GM12878 (cell line): ENCODE measurements around the gene SUPT4H1. TPM values are rescaled to one million over a fixed set of nuclear protein-coding genes. Genes with fewer than 3 reads are reported as not detected.

Experiments used
- BACH1 ChIP-seq: fragments of 450-650 bp; IDR thresholded peaks from 2 replicates; pipeline ENCODE4 v1.6.1; 2017; ENCODE audit warnings: mild to moderate bottlenecking, borderline replicate concordance
- CBFB ChIP-seq: IDR thresholded peaks from 2 replicates; pipeline ENCODE4 v1.6.1; 2016; ENCODE audit warnings: antibody characterized with exemption, low read depth
- EED ChIP-seq: sonication (generic); IDR thresholded peaks from 2 replicates; pipeline ENCODE4 v1.6.1; 2016; ENCODE audit warnings: antibody characterized with exemption, low read depth
- EGR1 ChIP-seq, 2 experiments: IDR thresholded peaks; 1 replicate in 1 of 2; 2 replicates in 1 of 2; pipeline ENCODE4 v1.6.1; 2011 to 2012; ENCODE audit warnings: low read depth in 2 of 2, low read length in 2 of 2, borderline replicate concordance in 1 of 2, mild to moderate bottlenecking in 1 of 2, moderate library complexity in 1 of 2
- IKZF1 ChIP-seq: fragments of 450-650 bp; conservative IDR thresholded peaks from 2 replicates; pipeline ENCODE4 v1.6.1; 2017; ENCODE audit warnings: antibody characterized with exemption, mild to moderate bottlenecking
- IRF4 ChIP-seq: IDR thresholded peaks from 2 replicates; pipeline ENCODE4 v1.6.1; 2011; ENCODE audit warnings: low read depth, low read length
- LARP7 ChIP-seq: fragments of 450-650 bp; IDR thresholded peaks from 2 replicates; pipeline ENCODE4 v1.6.1; 2017; ENCODE audit warnings: mild to moderate bottlenecking
- MXI1 ChIP-seq: fragments of 150-350 bp; IDR thresholded peaks from 2 replicates; pipeline ENCODE4 v1.6.1; 2011; ENCODE audit warnings: low read depth, mild to moderate bottlenecking, inconsistent platforms, low read length, improper control_type of control experiment
- PAX5 ChIP-seq: IDR thresholded peaks from 2 replicates; pipeline ENCODE4 v1.6.1; 2011; ENCODE audit warnings: low read depth, low read length, borderline replicate concordance
- RAD51 ChIP-seq: fragments of 450-650 bp; IDR thresholded peaks from 2 replicates; pipeline ENCODE4 v1.6.1; 2016; ENCODE audit warnings: moderate library complexity, mild to moderate bottlenecking, inconsistent platforms
- RB1 ChIP-seq: fragments of 450-650 bp; formaldehyde crosslinking; IDR thresholded peaks from 2 replicates; pipeline ENCODE4 v1.6.1; 2017; ENCODE audit warnings: mild to moderate bottlenecking, borderline replicate concordance
- RBBP5 ChIP-seq: fragments of 200-600 bp; sonication (generic); conservative IDR thresholded peaks from 2 replicates; pipeline ENCODE4 v1.6.1; 2016
- RFX5 ChIP-seq: IDR thresholded peaks from 2 replicates; pipeline ENCODE4 v1.6.1; 2011; ENCODE audit warnings: low read depth, low read length, improper control_type of control experiment
- SMARCA5 ChIP-seq: fragments of 450-650 bp; IDR thresholded peaks from 2 replicates; pipeline ENCODE4 v1.6.1; 2017; ENCODE audit warnings: mild to moderate bottlenecking
- SP1 ChIP-seq: IDR thresholded peaks from one replicate; pipeline ENCODE4 v1.6.1; 2011; ENCODE audit warnings: low read depth, low read length
- SUPT20H ChIP-seq: IDR thresholded peaks from 2 replicates; pipeline ENCODE4 v1.6.1; 2011; ENCODE audit warnings: low read depth, mild to moderate bottlenecking, low read length, moderate library complexity, borderline replicate concordance; ENCODE audit not compliant: control insufficient read depth
- ZNF217 ChIP-seq: fragments of 450-650 bp; IDR thresholded peaks from 2 replicates; pipeline ENCODE4 v1.6.1; 2017; ENCODE audit warnings: antibody characterized with exemption, mild to moderate bottlenecking
- ZNF622 ChIP-seq: fragments of 450-650 bp; IDR thresholded peaks from 2 replicates; pipeline ENCODE4 v1.6.1; 2017; ENCODE audit warnings: mild to moderate bottlenecking, inconsistent platforms
- polyA plus RNA-seq, 11 experiments: library from polyadenylated mRNA; depleted of rRNA in 4 of 11; unstranded in 6 of 11; stranded (reverse) in 5 of 11; fragments of >200 nt; fragmentation: Nextera tagmentation in 4 of 11; fragmentation: Illumina TruSeq in 1 of 11; extraction: Ambion mirVana in 4 of 11; extraction: Trizol in 1 of 11; gene quantifications; 1 replicate in 1 of 11; 2 replicates in 10 of 11; pipeline versions ENCODE4 v1.2.1 to v1.2.3, GENCODE V29; 2011 to 2016; ENCODE audit warnings: inconsistent platforms in 2 of 11, missing spikeins in 2 of 11, low read depth in 1 of 11
- total RNA-seq, 4 experiments: library from RNA; depleted of rRNA in 3 of 4; stranded (reverse); fragments of >200 nt in 3 of 4; fragmentation: Illumina TruSeq in 1 of 4; extraction: Trizol in 1 of 4; gene quantifications; 2 replicates each; pipeline versions ENCODE4 v1.2.1 to v1.2.3, GENCODE V29; 2013 to 2021
- TF ChIP-seq, protein P1 (sequence below): IDR thresholded peaks from 2 replicates; pipeline ENCODE4 v1.6.1; 2012; ENCODE audit warnings: improper control_type of control experiment, low read depth, low read length; ENCODE audit not compliant: insufficient replicate concordance
- TF ChIP-seq, protein P2 (sequence below): IDR thresholded peaks from 2 replicates; pipeline ENCODE4 v1.6.1; 2011; ENCODE audit warnings: low read depth, mild to moderate bottlenecking, low read length, moderate library complexity, borderline replicate concordance; ENCODE audit errors: extremely low read depth
- TF ChIP-seq, protein P3 (sequence below): IDR thresholded peaks from 2 replicates; pipeline ENCODE4 v1.6.1; 2011; ENCODE audit warnings: low read depth, low read length, improper control_type of control experiment, borderline replicate concordance
- TF ChIP-seq, protein P4 (sequence below): fragments of 450-650 bp; conservative IDR thresholded peaks from 2 replicates; pipeline ENCODE4 v1.6.1; 2017; ENCODE audit warnings: mild to moderate bottlenecking, moderate library complexity

Gene SUPT4H1
- total and polyA plus RNA-seq, 10 of the 15 experiments (the other 5 are each of a cell fraction or from before 2014, with no cell fraction given), result 83.8 to 293 (median 128) TPM

DNA sequence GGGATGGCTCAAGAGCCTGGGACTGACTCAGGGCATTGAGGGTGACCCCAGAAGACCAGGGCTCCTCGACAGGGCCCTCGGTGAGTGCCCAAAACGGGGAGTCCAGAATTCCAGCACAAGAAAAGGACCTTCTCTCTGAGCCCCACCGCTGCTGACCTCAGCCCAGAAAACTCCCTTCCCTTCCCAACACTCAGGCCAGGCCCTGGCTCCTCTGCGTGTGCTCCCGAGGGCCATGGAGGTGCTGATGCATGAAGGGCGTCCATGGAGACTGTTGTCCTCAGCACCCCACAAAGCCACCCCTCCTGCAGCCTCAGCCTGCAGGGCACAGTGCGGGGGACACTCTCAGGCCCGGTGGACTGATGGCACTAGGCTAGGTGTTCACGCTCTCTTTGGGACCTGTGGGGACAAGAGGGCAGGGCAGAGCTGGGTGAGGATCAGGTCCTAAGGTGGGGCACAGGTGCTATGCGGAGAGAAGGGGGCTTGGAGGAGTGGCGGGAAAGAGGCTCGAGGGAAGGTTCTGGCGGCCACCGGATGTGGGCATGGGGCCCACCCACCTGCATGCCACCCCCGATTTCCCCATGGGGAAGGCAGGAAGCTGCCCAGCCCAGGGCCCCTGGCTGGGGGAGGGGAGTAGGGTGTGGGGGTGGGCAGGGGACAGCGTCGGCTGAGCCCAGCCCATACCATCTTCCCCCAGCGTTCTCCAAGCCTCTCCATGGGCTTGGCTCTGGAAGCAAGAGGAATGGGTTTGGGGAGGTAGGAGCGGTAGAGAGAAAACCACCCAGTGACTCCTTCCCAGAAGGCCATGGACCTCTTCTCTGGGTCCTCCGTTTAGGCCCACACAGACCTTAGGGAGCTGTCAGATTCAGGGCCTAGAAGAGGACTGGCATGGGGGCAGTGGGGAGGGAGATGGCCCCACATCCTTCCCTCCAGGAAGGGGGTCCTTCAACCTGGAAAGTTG, 18.9 kb downstream of the SUPT4H1 start (continued):
- TF ChIP-seq, protein P1, sequence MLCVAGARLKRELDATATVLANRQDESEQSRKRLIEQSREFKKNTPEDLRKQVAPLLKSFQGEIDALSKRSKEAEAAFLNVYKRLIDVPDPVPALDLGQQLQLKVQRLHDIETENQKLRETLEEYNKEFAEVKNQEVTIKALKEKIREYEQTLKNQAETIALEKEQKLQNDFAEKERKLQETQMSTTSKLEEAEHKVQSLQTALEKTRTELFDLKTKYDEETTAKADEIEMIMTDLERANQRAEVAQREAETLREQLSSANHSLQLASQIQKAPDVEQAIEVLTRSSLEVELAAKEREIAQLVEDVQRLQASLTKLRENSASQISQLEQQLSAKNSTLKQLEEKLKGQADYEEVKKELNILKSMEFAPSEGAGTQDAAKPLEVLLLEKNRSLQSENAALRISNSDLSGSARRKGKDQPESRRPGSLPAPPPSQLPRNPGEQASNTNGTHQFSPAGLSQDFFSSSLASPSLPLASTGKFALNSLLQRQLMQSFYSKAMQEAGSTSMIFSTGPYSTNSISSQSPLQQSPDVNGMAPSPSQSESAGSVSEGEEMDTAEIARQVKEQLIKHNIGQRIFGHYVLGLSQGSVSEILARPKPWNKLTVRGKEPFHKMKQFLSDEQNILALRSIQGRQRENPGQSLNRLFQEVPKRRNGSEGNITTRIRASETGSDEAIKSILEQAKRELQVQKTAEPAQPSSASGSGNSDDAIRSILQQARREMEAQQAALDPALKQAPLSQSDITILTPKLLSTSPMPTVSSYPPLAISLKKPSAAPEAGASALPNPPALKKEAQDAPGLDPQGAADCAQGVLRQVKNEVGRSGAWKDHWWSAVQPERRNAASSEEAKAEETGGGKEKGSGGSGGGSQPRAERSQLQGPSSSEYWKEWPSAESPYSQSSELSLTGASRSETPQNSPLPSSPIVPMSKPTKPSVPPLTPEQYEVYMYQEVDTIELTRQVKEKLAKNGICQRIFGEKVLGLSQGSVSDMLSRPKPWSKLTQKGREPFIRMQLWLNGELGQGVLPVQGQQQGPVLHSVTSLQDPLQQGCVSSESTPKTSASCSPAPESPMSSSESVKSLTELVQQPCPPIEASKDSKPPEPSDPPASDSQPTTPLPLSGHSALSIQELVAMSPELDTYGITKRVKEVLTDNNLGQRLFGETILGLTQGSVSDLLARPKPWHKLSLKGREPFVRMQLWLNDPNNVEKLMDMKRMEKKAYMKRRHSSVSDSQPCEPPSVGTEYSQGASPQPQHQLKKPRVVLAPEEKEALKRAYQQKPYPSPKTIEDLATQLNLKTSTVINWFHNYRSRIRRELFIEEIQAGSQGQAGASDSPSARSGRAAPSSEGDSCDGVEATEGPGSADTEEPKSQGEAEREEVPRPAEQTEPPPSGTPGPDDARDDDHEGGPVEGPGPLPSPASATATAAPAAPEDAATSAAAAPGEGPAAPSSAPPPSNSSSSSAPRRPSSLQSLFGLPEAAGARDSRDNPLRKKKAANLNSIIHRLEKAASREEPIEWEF, result no peak
- peak; percentile 44; the same call in 1 of the 2 replicates for TF ChIP-seq EED
- TF ChIP-seq RAD51, result no peak
- TF ChIP-seq RBBP5, result no peak
- peak; percentile 75 for TF ChIP-seq IKZF1
- TF ChIP-seq RFX5, result no peak
- TF ChIP-seq ZNF622, result no peak
- no peak for TF ChIP-seq IRF4
- peak; percentile 67 for TF ChIP-seq LARP7
- peak in 1 of 2 experiments; percentile 89; a peak in 2 of 3 replicates for TF ChIP-seq EGR1 (IDR thresholded peaks at IDR 0.05; ENCODE audit: borderline replicate concordance in 1 of 2, low read depth in 2 of 2, low read length in 2 of 2)
- TF ChIP-seq RB1, result peak; percentile 66; the same call in 1 of the 2 replicates
- TF ChIP-seq, protein P2, sequence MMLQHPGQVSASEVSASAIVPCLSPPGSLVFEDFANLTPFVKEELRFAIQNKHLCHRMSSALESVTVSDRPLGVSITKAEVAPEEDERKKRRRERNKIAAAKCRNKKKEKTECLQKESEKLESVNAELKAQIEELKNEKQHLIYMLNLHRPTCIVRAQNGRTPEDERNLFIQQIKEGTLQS, result no peak
- TF ChIP-seq PAX5, result peak; percentile 52; the same call in 1 of the 2 replicates
- TF ChIP-seq, protein P3, sequence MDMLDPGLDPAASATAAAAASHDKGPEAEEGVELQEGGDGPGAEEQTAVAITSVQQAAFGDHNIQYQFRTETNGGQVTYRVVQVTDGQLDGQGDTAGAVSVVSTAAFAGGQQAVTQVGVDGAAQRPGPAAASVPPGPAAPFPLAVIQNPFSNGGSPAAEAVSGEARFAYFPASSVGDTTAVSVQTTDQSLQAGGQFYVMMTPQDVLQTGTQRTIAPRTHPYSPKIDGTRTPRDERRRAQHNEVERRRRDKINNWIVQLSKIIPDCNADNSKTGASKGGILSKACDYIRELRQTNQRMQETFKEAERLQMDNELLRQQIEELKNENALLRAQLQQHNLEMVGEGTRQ, result no peak
- TF ChIP-seq, protein P4, sequence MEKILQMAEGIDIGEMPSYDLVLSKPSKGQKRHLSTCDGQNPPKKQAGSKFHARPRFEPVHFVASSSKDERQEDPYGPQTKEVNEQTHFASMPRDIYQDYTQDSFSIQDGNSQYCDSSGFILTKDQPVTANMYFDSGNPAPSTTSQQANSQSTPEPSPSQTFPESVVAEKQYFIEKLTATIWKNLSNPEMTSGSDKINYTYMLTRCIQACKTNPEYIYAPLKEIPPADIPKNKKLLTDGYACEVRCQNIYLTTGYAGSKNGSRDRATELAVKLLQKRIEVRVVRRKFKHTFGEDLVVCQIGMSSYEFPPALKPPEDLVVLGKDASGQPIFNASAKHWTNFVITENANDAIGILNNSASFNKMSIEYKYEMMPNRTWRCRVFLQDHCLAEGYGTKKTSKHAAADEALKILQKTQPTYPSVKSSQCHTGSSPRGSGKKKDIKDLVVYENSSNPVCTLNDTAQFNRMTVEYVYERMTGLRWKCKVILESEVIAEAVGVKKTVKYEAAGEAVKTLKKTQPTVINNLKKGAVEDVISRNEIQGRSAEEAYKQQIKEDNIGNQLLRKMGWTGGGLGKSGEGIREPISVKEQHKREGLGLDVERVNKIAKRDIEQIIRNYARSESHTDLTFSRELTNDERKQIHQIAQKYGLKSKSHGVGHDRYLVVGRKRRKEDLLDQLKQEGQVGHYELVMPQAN, result peak; percentile 79; the same call in 1 of the 2 replicates
- TF ChIP-seq MXI1, result no peak
- no peak for TF ChIP-seq ZNF217
- TF ChIP-seq SUPT20H, result no peak
- TF ChIP-seq CBFB, result no peak
- no peak for TF ChIP-seq BACH1
- TF ChIP-seq SMARCA5, result peak; percentile 38
- TF ChIP-seq SP1, result peak; percentile 46
